ENCODE measurements around the gene CERS6. TPM values are rescaled to one million over a fixed set of nuclear protein-coding genes. Genes with fewer than 3 reads are reported as not detected.

Gene CERS6
- total RNA-seq, 1 experiment from 2014 or later: 15.1 TPM

DNA sequence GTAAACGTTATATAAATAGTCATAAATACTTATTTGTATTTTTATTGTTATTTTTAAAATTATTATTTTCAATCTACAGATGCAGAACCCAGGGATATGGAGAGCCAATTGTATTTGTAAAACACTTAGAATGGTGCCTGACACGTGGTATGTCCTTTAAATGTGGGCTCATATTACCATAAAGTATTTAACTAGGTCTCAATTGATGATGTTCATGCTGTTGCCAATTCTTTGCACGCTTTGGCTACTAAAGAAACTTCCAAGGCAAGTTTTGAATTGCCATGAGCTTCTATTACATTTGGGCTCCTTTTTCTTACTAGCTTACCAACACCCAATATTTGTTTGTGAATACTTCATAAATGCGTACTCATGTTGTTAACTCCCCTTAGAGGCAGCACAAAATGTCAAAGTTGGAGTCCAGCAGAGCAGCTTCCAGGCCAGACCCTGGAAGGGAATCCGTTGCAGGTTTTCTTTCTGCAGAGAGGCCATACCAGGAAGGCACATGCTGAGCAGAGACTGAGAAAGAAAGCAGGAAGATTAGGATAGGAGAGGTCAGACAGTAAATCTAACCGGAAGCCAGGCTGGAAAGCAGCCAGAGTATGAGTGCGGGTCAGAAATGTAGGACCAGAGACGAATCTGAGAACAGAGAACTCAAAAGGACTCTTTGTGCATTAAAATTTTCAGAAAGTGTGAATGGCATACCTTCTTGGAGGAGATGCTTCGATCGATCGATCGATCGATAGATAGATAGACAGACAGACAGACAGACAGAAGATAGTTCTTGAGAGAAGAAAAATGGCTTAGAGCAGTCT is 342.2 kb downstream of the CERS6 start:
- DNase-seq (ENCODE audit: low read depth): no peak

DNA sequence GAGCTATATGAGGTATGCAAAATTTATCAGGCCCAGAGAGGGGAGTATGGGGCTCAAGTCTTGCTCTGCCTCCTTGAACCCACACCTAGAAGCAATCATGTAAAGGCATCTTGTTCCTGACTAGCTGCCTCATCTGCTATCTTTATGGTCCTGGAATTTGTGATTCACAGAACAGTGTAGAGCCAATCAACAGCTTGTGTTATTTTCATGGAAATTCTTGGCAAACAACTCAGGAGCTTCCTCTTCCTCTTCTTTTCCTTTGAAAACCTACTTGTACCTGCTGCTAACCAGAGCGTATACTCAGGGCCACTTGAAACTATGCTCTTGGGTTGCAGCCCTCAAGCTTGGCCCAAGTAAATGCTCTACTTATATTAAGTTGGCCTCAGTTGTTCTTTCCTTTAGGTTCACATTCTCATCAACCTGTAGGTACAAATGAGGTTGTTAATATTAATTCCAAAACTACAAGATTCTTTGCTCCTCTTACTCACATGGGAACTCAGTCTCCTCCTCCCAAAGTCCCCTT is 342.9 kb downstream of the CERS6 start:
- DNase-seq (ENCODE audit: low read depth): no peak

GRCh38 chr2:168801471-168801870 is 345.4 kb downstream of the CERS6 start:
- no peak for DNase-seq (ENCODE audit: low read depth)

GRCh38 chr2:168801961-168802858 is 346.1 kb downstream of the CERS6 start, which contains the start of gene NOSTRIN:
NOSTRIN (plus strand) TSS chr2:168802637; CDS start chr2:168802647, 10 bp downstream.
- DNase-seq (ENCODE audit: low read depth): no peak

DNA sequence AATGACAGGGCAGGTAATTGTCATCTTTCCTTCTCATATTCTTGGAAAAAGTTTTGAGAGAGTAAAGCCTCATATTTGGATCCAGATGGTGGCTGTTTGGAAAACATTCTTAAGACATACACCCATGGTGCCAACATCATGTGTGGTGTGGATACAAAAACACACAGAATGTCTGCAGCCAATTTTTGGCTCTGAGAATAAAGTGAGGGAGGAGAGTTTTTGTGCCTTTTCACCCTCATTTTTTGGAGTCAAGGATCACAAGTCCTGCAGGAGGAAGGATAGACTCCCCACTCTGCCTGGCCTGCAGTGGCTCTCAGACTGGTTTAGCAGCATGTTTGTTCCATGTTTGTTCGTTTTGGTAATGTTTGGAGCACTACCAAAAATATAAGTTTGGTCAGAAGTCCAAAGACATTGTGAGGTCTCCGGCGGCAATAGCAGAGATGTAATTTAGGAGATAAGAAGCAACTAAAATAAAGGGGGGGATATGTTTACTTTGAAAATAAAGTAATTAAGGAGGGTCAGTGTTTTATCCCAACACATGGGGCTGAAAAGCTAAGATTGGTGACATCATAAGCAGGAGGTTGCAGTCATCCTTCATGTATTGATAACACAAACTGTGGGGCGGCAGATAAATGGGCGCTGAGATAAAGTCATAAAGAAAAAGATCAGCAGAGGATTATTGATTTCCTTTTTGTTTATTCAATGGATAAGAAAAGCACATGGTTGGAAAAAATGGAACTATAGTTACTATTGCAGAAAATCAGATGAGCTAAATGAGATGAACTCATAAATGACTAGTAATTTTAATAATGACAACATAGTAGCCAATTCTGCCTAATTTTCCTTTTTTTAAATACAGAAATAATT is 347.0 kb downstream of the CERS6 start:
- DNase-seq (ENCODE audit: low read depth): no peak

- no peak for DNase-seq (ENCODE audit: low read depth)
These were observed 348.1 kb downstream of the CERS6 start for GRCh38 chr2:168804214-168804613.

DNA sequence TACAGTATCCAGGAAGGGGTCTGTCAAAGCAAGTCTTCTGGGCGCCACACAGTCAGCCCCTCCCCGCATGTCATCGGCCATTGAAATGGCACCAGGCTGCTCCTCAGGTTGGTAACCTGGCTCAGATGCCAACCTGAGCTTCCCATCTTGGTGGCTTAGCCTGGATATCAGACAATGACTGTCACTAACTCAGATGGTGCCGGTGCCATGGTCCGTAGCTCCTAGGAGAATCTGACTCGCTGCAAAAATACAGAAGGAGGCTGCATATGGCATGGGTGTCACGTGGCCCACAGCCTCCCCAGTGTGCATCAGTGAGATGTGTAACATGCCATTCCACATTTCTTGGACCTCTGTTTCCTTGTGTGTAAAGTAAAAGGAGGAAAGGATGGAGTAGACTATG is 349.5 kb downstream of the CERS6 start:
- no peak for DNase-seq (ENCODE audit: low read depth)

- DNase-seq (ENCODE audit: low read depth): no peak
These were observed 353.5 kb downstream of the CERS6 start for GRCh38 chr2:168809537-168809936.

GRCh38 chr2:168810235-168810634 is 354.2 kb downstream of the CERS6 start:
- DNase-seq (ENCODE audit: low read depth): no peak

- DNase-seq (ENCODE audit: low read depth): no peak
These were observed 355.6 kb downstream of the CERS6 start for GRCh38 chr2:168811696-168812095.

- peak; percentile 37 for DNase-seq (ENCODE audit: low read depth)
These were observed 358.0 kb downstream of the CERS6 start for GRCh38 chr2:168814046-168814445.

DNA sequence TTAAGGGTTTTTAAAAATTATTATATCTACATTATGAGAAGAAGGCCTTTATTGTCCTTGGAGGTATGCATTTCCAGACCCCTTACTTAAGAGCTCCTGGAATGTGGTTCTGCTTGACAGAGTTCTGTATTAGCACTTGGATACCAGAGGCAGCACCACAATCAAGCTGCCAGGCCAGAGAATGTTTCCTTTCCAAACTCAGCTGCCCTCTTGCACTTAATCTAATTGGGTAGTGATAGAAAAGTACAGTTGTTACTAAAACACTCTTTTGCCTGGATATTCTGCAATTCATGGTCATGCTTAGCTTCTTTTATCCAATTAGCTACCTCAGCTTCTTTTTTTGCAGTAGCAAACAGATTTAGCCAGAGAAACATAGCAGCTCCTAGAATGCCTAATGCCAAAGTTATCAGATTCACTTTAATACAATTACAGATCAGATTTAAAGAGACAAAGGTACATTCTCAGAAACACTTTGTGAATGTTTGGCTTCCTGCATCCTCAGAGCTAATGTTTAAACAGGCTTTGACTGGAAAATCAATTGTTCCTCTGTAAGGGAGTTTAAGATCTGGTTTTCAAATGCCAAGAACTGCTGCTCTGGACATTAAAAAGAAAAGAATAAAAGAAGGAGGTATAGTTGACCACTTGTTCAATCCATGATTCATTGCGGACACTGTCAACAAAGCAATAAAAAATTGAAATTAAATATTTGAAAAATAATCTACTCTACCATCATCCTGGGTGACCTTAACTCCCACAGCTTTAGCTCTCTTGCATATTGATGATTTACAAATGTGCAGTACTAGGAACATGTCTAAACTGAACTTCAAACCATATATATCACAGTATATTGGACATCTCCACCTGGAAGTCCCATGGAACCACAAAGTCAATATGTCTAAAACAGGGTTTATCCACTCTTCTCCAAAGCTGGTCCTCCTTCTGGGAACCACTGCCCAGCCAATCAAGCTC is 359.2 kb downstream of the CERS6 start:
- no peak for DNase-seq (ENCODE audit: low read depth)

DNA sequence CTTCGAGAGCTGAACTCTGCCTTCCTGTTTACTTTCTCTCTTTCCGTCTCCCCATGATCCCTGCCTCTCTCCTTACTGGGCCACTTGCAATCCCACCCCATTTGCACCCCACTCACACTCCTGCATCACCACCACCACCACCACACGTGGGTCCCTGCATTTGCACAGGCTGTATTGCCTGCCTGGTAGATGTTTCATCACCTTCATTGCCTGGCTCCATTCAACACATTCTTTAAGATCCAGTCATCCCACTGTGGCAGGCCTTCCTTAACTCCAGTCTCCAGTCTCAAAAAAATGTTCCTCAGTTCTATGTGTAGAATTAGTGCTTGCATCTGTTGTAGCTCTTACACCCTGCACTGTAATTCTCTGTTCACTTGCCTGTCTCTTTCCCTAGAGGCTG is 360.3 kb downstream of the CERS6 start:
- peak; percentile 58 for DNase-seq (ENCODE audit: low read depth)

DNA sequence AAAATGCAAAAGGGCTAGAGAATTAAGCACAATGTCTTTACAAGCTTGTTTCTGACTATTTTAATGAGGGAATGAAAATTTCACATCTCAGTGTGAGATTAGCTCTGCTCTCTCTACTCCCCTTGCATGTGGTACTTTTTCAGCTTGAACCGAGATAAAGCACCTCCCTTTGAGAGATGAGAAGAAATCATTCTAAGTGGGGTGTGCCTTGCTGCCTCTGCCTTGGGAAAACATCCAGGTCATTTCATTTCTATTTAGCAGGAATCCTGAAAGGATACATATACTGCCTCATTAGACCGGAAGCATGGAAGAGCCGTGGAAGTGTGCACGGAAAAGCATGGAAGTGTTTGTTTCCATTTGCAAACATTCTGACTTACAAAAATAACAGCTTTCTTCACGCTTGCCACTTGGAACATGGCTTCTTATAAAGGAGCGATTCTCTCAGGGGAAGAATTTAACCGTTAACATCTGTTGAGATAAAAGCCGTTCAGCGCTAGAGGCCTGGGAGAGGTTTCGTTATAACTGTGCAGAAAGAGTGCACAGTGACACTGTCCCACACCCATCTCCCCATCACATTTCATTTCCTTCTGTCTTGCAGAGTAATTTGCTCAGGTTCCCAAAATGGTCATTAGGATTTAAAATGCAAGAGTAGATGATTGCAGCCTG is 363.1 kb downstream of the CERS6 start:
- DNase-seq (ENCODE audit: low read depth): no peak

DNA sequence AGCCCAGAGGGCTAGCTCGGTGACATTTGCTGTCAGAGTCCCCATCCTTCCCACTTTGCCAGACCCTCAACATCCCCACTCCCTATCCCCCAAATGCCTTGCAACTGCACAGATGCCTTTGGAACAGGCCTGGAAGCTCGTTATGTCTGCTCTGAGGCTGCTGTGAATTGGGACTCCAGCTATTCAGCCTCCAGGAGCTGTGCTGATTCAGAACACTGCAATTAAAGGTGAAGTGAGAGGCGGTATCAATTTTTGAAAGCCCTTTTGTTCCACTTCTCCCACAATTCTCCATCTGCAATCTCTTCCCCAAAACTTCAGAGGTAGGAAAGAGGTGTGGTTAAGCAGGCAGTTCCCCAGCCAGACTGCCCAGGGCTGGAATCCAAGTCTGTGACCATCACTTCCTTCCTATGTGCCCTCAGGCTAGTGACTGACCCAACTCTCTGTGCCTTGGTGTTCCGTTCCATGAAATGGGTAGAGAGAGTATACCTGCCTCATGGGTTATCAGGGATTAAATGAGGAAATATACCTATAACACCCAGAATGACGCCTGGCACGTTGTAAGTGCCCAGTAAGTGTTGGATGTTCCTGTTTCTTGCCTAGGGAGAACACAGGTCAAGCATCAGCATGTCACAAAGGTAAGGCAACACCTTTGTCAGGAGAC is 363.9 kb downstream of the CERS6 start:
- DNase-seq (ENCODE audit: low read depth): peak; percentile 14

GRCh38 chr2:168821577-168821976 is 365.5 kb downstream of the CERS6 start:
- DNase-seq (ENCODE audit: low read depth): peak; percentile 35

DNA sequence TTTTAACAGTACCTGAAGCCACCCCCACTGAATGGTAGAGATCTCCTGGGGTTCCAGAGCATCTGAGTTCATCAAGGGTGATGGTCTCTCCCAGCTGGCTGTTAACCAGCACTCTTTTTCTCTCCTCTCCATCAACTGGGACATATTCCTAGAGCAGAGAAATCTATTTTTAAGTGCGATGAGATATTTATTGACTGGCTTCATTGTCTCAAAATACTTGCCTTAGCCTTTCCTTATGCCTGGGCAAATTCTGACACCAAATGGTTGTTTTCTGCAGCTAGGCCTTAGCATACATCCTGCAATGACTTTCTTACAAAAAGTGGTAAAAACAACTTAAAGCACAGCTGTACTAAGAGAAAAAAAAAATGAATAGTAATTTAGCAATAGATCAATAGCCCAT is 365.9 kb downstream of the CERS6 start:
- no peak for DNase-seq (ENCODE audit: low read depth)

Measured in RPMI7951 (cell line).